Left kidney (tissue), 2 donors: ENCODE data around the gene ELMO1. TPM values are rescaled to one million over a fixed set of nuclear protein-coding genes. Genes with fewer than 3 reads are reported as not detected.

Experiments used
- DNase-seq: peaks from one replicate; pipeline ENCODE4 v3.0.0-alpha.2; 2013
- polyA plus RNA-seq: library from polyadenylated mRNA; unstranded; fragments of 120-200 nt; gene quantifications from one replicate; pipeline ENCODE4 v1.2.1, GENCODE V29; 2013; ENCODE audit not compliant: insufficient read length

Gene ELMO1
- polyA plus RNA-seq, 1 donor: 9.8 TPM

GRCh38 chr7:37476428-37476827, 27.8 kb upstream of the ELMO1 start:
- DNase-seq: no peak

- no peak for DNase-seq
Measured at GRCh38 chr7:37475646-37476045, 27.0 kb upstream of the ELMO1 start.

- DNase-seq: no peak
Measured at GRCh38 chr7:37471619-37472018, 23.0 kb upstream of the ELMO1 start.

- DNase-seq: no peak
Measured at GRCh38 chr7:37467002-37467401, 18.3 kb upstream of the ELMO1 start.

- no peak for DNase-seq
Measured at GRCh38 chr7:37462138-37462537, 13.5 kb upstream of the ELMO1 start.

- no peak for DNase-seq
Measured at GRCh38 chr7:37455081-37455480, 6.4 kb upstream of the ELMO1 start.

GRCh38 chr7:37452346-37452745, 3.7 kb upstream of the ELMO1 start:
- DNase-seq: no peak

GRCh38 chr7:37450035-37450434, 1.4 kb upstream of the ELMO1 start:
- DNase-seq: no peak

- DNase-seq: no peak
Measured at GRCh38 chr7:37449621-37450020, 957 bp upstream of the ELMO1 start.

GRCh38 chr7:37448011-37448635, 541 bp downstream of the ELMO1 start:
- DNase-seq: peak; percentile 30

- no peak for DNase-seq
Measured at GRCh38 chr7:37446371-37446770, 2.3 kb downstream of the ELMO1 start.

- DNase-seq: no peak
Measured at GRCh38 chr7:37445790-37446189, 2.9 kb downstream of the ELMO1 start.

GRCh38 chr7:37445064-37445723, 3.5 kb downstream of the ELMO1 start:
- no peak for DNase-seq

GRCh38 chr7:37443627-37444026, 5.0 kb downstream of the ELMO1 start:
- DNase-seq: no peak

- no peak for DNase-seq
Measured at GRCh38 chr7:37442268-37442667, 6.4 kb downstream of the ELMO1 start.

GRCh38 chr7:37441816-37442215, 6.8 kb downstream of the ELMO1 start:
- DNase-seq: no peak

- no peak for DNase-seq
Measured at GRCh38 chr7:37441386-37441760, 7.3 kb downstream of the ELMO1 start.

- DNase-seq: peak; percentile 7
Measured at GRCh38 chr7:37440738-37441385, 7.8 kb downstream of the ELMO1 start.

- no peak for DNase-seq
Measured at GRCh38 chr7:37439653-37440026, 9.0 kb downstream of the ELMO1 start.

- DNase-seq: no peak
Measured at GRCh38 chr7:37438906-37439652, 9.6 kb downstream of the ELMO1 start.

- DNase-seq: no peak
Measured at GRCh38 chr7:37435156-37435855, 13.4 kb downstream of the ELMO1 start.

GRCh38 chr7:37434529-37434928, 14.1 kb downstream of the ELMO1 start:
- DNase-seq: no peak
